Chondrocyte (in vitro differentiated cells): Measurements from ENCODE around the gene ZDHHC11. TPM values are rescaled to one million over a fixed set of nuclear protein-coding genes. Genes with fewer than 3 reads are reported as not detected.
"Not testable (repeated sequence)": the region's sequence is repeated elsewhere in the genome, so short reads cannot be mapped to it uniquely, and the experiment has no call there.

Experiments used
- DNase-seq: peaks from one replicate; pipeline ENCODE4 v3.0.0; 2021; ENCODE audit warnings: mixed read lengths, low spot score
- H3K27ac Mint-ChIP-seq: one replicate; pipeline ENCODE4 v1.8.0; 2021; ENCODE audit warnings: mild to moderate bottlenecking, moderate library complexity, mixed read lengths; ENCODE audit not compliant: unreplicated experiment
- H3K27me3 Mint-ChIP-seq: 2 replicates; pipeline ENCODE4 v1.8.0; 2021; ENCODE audit warnings: low read depth, mixed read lengths
- H3K36me3 Mint-ChIP-seq: 2 replicates; pipeline ENCODE4 v1.8.0; 2021; ENCODE audit warnings: low read depth, mixed read lengths
- H3K4me1 Mint-ChIP-seq: 2 replicates; pipeline ENCODE4 v1.8.0; 2021; ENCODE audit warnings: low read depth, mild to moderate bottlenecking, mixed read lengths
- H3K4me3 Mint-ChIP-seq: one replicate; pipeline ENCODE4 v1.8.0; 2021; ENCODE audit warnings: mild to moderate bottlenecking, moderate library complexity, mixed read lengths; ENCODE audit not compliant: unreplicated experiment
- H3K9me3 Mint-ChIP-seq: 2 replicates; pipeline ENCODE4 v1.8.0; 2021; ENCODE audit warnings: low read depth, mixed read lengths
- total RNA-seq: library from RNA; stranded (reverse); gene quantifications from 3 replicates; pipeline ENCODE4 v1.2.1, GENCODE V29; 2021
- TF ChIP-seq, protein P1 (sequence below): fragments of 200-600 bp; sonication (generic); IDR thresholded peaks from 2 replicates; pipeline ENCODE4 v1.5.0; 2021; ENCODE audit warnings: antibody characterized with exemption, mild to moderate bottlenecking, moderate library complexity

Gene ZDHHC11
- total RNA-seq, 1 donor from 2014 or later = 1.9 TPM

DNA sequence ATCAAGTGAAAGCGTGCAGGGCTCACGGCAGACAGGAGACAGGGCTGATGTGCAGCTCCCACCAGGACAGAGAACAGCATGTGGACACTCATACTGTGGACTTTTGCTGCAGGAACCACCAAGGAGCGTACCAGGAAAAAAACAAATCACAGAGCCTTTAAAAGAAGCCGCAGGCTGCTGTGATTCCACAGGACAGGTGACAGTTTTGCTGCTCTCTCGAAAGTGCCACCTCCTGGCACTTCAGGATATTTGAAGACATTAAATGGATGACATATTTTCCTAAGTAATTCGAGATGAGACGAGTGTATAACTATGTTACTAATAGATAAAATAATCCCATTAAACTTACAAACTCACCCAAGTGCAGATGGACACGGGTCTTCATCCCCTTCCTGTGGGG is 29.3 kb downstream of the ZDHHC11 start:
- Mint-ChIP-seq H3K4me1 (no peaks in the 10 kb centered on the region), H3K4me3 (no peak overlapping the region), H3K9me3 (peaks cover 4% of the 10 kb centered on the region), H3K27me3 (no peaks in the 10 kb centered on the region), H3K36me3 (peaks cover 3% of the 10 kb centered on the region), H3K27ac (no peak overlapping the region)
- TF ChIP-seq, protein P1, sequence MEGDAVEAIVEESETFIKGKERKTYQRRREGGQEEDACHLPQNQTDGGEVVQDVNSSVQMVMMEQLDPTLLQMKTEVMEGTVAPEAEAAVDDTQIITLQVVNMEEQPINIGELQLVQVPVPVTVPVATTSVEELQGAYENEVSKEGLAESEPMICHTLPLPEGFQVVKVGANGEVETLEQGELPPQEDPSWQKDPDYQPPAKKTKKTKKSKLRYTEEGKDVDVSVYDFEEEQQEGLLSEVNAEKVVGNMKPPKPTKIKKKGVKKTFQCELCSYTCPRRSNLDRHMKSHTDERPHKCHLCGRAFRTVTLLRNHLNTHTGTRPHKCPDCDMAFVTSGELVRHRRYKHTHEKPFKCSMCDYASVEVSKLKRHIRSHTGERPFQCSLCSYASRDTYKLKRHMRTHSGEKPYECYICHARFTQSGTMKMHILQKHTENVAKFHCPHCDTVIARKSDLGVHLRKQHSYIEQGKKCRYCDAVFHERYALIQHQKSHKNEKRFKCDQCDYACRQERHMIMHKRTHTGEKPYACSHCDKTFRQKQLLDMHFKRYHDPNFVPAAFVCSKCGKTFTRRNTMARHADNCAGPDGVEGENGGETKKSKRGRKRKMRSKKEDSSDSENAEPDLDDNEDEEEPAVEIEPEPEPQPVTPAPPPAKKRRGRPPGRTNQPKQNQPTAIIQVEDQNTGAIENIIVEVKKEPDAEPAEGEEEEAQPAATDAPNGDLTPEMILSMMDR = no peak
- no peak for DNase-seq

DNA sequence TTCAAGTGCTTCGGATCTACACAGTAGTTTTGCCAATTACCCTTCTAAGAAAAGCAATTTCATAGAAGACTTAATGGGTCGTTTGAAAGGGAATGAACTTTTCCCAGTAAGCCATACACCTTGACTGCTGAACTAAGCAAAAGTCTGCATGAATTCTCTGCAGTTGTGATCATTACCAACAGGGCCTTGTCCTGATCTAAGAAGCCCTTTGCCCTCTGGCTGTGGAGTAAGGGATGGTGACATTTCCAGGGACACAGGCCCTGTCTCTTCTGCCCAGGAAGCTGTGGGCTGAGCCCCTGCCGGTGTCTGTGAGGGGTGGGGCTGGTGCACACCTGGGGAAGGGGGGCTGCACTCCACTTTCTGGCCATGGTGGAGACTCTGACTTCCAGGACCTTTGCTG is 30.5 kb downstream of the ZDHHC11 start:
- peaks cover 6% of the 10 kb centered on the region for H3K9me3 Mint-ChIP-seq
- H3K27ac Mint-ChIP-seq = no peak overlapping the region
- no peaks in the 10 kb centered on the region for H3K27me3 Mint-ChIP-seq
- H3K36me3 Mint-ChIP-seq = peaks cover 3% of the 10 kb centered on the region
- no peak for DNase-seq
- TF ChIP-seq, protein P1 = no peak
- H3K4me3 Mint-ChIP-seq = no peak overlapping the region
- H3K4me1 Mint-ChIP-seq = no peaks in the 10 kb centered on the region

DNA sequence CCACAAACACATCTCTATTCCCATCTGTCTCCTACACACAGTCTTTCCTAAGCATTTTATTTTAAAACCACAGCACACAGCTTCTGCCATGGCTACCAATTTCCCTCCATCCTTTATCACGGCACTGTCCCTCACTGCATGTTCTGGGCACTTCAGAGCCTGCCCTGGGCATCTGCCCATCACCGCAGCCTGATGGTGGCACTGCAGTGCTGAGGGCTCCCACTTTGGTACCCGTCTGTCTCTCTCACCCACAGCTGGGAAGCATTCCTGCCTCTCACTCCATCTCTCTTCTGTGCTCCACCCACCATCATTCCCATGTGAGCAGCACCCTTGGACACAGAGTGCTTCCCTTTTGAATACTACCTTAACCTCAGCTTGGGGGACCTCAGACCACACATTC is 31.7 kb downstream of the ZDHHC11 start:
- TF ChIP-seq, protein P1 = no peak
- no peak for DNase-seq
- peaks cover 10% of the 10 kb centered on the region for H3K9me3 Mint-ChIP-seq
- peaks cover 2% of the 10 kb centered on the region for H3K36me3 Mint-ChIP-seq
- H3K4me3 Mint-ChIP-seq = no peak overlapping the region
- no peaks in the 10 kb centered on the region for H3K4me1 Mint-ChIP-seq
- H3K27ac Mint-ChIP-seq = no peak overlapping the region
- H3K27me3 Mint-ChIP-seq = no peaks in the 10 kb centered on the region

DNA sequence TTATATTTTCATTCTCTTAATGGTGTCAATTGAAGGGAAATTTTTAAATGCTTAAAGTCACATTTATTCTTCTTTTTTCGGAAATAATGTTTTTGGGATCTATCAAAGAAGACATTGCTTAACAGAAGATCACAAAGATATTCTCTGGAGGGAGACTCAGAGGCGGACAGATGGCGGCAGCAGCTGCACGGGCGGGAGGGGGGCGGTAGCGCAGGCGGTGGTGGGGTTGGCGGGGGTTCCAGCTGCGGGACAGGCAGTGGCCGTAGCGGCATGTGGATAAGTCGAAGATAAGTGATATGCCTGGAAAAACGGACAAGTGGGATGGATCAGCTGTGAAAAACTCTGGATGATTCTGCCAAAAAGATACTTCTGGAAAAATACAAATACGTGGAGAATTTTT is 34.6 kb downstream of the ZDHHC11 start:
- TF ChIP-seq, protein P1 = no peak
- peaks cover 2% of the 10 kb centered on the region for H3K36me3 Mint-ChIP-seq

DNA sequence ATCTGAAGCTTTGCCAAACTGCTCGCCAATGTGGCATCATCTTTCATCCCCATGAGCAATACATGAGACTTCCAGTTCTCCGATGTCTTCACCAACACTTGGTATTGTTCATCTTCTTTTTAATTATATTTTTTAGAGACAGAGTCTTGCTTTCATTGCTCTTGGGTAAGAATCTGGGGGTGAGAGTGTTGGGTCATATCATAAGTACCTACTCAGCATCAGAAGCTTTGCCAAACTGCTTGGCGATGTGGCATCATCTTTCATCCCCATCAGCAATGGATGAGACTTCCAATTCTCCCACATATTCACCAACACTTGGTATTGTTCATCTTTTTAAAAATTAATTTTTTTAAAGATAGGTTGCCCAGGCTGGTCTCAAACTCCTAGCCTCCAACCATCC is 35.3 kb downstream of the ZDHHC11 start:
- no peak for DNase-seq
- H3K27ac Mint-ChIP-seq = no peak overlapping the region
- H3K9me3 Mint-ChIP-seq = peaks cover 6% of the 10 kb centered on the region
- TF ChIP-seq, protein P1 = no peak
- H3K27me3 Mint-ChIP-seq = peaks cover 2% of the 10 kb centered on the region
- H3K4me3 Mint-ChIP-seq = no peak overlapping the region
- peaks cover 2% of the 10 kb centered on the region for H3K36me3 Mint-ChIP-seq
- H3K4me1 Mint-ChIP-seq = no peaks in the 10 kb centered on the region

More for the DNA sequence above, 34.6 kb downstream of the ZDHHC11 start:
- H3K27me3 Mint-ChIP-seq = peaks cover 2% of the 10 kb centered on the region
- H3K4me3 Mint-ChIP-seq = no peak overlapping the region
- H3K4me1 Mint-ChIP-seq = no peaks in the 10 kb centered on the region
- peaks cover 6% of the 10 kb centered on the region for H3K9me3 Mint-ChIP-seq
- no peak overlapping the region for H3K27ac Mint-ChIP-seq
- DNase-seq = no peak

DNA sequence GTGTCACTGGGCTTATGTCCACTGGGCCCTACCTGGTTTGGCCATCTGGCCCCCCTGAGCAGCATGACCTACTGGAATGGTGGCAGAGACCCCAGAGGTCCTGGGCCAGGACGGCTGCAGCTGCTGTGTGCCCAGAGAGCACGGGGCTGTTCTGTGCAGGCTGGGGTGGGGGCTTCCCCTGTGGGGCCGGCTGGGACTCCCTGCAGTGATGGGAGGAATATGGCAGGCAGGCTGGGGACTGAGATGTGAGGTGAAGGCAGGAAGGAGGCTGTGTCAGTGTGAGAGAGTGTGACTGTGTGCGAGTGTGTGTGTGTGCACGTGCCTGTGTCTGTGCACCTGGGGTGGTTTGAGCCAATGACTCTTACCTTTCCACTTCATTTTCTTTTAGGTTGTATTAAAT is 37.2 kb downstream of the ZDHHC11 start:
- H3K4me1 Mint-ChIP-seq, H3K27ac Mint-ChIP-seq, H3K36me3 Mint-ChIP-seq, H3K27me3 Mint-ChIP-seq, DNase-seq, H3K4me3 Mint-ChIP-seq, H3K9me3 Mint-ChIP-seq: not testable (repeated sequence)

DNA sequence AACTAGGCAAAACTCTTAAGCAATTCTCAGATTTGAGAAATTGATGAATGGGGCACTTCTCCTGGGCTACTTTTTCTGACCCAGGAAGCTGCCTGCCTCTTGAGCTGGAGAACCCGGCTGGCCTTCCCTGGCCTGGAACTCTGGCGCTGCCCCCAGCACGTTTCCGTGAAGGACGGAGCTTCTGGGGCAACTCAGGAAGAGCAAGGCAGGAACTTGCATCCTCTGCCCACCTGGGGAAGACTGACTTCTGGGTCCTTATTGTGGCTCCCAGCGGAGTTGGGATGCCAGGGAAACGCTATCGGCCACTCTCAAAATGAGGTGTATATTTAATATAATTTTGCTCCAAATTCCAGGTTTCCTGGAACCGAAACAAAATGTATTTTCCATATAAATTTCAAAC is 39.4 kb downstream of the ZDHHC11 start:
- not testable (repeated sequence) for H3K27me3 Mint-ChIP-seq, H3K9me3 Mint-ChIP-seq, H3K4me3 Mint-ChIP-seq, H3K36me3 Mint-ChIP-seq, H3K4me1 Mint-ChIP-seq, H3K27ac Mint-ChIP-seq, DNase-seq

DNA sequence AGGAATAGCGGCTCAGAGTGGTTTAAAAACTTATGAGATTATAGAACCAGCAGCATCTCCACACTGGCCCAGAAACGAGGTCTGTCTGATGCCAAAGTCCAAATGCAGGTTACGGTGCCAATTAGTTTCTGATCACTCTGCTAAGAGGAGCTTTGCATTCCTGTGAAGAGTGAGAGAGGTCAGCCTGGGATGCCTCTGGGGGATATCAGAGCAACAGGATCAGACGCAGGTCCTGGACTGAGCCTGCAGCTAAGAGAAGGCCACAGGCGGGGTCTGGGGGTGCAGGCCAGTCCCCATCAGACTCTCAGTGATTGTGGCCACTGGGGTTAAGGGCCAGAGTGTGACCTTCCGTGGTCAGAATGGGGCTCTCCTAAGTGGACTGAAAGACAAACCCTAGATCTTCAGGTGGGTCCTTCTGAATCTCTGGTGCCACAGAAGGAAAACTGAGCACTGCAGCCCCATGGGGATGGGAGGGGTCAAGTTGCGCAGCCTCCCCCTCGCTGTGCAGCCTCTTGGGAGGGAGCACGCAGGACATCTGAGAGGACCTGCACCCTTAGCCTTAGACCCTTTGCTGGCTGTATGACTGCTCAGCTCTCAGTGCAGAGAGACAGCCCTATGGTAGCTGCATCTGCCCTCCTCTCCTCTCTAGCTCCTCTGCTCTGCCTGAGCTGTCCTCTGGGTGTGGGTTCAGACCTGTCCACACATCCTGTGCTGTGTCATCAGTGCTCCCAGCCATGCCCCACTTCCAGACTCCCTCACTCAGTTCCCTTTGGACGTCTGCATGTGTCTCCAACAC is 42.9 kb downstream of the ZDHHC11 start:
- H3K27ac Mint-ChIP-seq, H3K4me3 Mint-ChIP-seq, DNase-seq, H3K27me3 Mint-ChIP-seq, H3K4me1 Mint-ChIP-seq, H3K36me3 Mint-ChIP-seq: not testable (repeated sequence)
- peaks cover 15% of the 10 kb centered on the region for H3K9me3 Mint-ChIP-seq
